ENCODE results near the gene TBC1D5. TPM values are rescaled to one million over a fixed set of nuclear protein-coding genes. Genes with fewer than 3 reads are reported as not detected.

Gene TBC1D5
- total RNA-seq, 1 experiment from 2014 or later: 26.1 TPM

GRCh38 chr3:17539436-17539835 is 203.0 kb downstream of the TBC1D5 start:
- peak; percentile 90 for ATAC-seq
- Mint-ChIP-seq H3K4me3 (no peak overlapping the region), H3K9me3 (peaks cover 6% of the 10 kb centered on the region), H3K27me3 (ENCODE audit: low read depth) (no peaks in the 10 kb centered on the region), H3K4me1 (peaks cover 22% of the 10 kb centered on the region), H3K27ac (no peak overlapping the region), H3K36me3 (no peaks in the 10 kb centered on the region)
- no peak for DNase-seq (ENCODE audit: low spot score)
- TF ChIP-seq ZNF317 (CRISPR knock-in tag; IDR thresholded peaks at IDR 0.05; ENCODE audit: borderline replicate concordance, low read depth) (no peak), USF1 (CRISPR knock-in tag; IDR thresholded peaks at IDR 0.05) (no peak)
- TF ChIP-seq, protein P1, sequence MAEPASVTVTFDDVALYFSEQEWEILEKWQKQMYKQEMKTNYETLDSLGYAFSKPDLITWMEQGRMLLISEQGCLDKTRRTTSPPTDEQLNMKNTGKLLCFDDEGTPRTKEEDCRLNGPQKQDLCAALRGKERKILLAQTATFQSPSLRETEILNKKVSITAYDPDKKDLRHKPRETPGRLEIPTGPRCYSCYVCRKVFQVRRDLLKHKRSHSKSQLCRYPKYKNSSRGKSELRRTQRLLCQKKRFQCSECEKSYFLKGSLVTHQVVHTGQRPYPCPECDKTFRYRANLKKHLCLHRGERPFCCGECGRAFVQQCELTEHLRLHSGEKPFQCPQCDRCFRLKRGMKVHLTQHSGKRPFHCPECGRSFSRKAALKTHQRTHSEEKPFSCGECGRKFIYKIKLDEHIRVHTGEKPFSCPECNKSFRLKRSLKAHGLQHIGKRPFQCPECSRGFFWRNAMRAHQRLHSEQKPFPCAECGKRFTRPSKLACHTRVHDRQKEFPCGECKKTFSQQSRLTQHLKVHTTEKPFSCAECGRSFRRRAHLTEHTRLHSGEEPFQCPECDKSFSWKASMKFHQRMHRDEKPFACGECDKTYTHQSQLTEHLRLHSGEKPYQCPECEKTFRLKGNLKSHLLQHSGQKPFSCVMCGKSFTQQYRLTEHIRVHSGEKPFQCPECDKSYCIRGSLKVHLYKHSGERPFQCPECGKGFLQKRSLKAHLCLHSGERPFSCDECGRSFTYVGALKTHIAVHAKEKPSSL (CRISPR knock-in tag; conservative IDR thresholded peaks at IDR 0.05): no peak
- TF ChIP-seq, protein P2, sequence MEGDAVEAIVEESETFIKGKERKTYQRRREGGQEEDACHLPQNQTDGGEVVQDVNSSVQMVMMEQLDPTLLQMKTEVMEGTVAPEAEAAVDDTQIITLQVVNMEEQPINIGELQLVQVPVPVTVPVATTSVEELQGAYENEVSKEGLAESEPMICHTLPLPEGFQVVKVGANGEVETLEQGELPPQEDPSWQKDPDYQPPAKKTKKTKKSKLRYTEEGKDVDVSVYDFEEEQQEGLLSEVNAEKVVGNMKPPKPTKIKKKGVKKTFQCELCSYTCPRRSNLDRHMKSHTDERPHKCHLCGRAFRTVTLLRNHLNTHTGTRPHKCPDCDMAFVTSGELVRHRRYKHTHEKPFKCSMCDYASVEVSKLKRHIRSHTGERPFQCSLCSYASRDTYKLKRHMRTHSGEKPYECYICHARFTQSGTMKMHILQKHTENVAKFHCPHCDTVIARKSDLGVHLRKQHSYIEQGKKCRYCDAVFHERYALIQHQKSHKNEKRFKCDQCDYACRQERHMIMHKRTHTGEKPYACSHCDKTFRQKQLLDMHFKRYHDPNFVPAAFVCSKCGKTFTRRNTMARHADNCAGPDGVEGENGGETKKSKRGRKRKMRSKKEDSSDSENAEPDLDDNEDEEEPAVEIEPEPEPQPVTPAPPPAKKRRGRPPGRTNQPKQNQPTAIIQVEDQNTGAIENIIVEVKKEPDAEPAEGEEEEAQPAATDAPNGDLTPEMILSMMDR (IDR thresholded peaks at IDR 0.05): no peak
- POLR2A ChIA-PET: no interaction called here
- CTCF ChIA-PET: no interaction called here

DNA sequence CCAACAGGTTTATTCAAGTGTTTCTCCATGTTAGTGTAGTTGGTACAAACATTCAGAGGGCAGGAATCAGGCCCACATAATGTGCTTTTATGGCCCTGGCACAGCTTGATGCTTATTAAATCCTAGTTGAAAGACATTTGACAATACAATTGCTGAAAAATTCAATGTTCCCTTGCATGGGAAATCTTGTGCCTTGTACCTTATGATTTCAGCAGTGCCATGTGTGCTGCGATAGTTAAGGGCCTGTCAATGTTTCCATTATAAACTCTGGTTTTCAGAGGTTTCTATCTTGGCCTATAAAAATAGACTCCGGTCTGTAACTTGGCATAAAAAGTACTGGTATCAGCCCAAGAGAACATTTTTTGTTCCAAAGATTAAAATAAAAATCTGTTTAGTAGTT is 207.2 kb downstream of the TBC1D5 start:
- H3K9me3 Mint-ChIP-seq: peaks cover 9% of the 10 kb centered on the region
- no peaks in the 10 kb centered on the region for H3K27me3 Mint-ChIP-seq (ENCODE audit: low read depth)
- DNase-seq (ENCODE audit: low spot score): no peak
- ATAC-seq: no peak
- H3K36me3 Mint-ChIP-seq: no peaks in the 10 kb centered on the region; the same call in 1 of the 2 replicates
- H3K4me1 Mint-ChIP-seq: peaks cover 24% of the 10 kb centered on the region
- H3K27ac Mint-ChIP-seq: no peak overlapping the region
- ChIA-PET CTCF (interaction anchor here (1.5 kb wide), 1 partner anchor 10 kb away, joined by 3 read pairs; no protein-coding TSS in a partner anchor), POLR2A (no interaction called here)
- H3K4me3 Mint-ChIP-seq: no peak overlapping the region
- TF ChIP-seq FOXJ3 (CRISPR knock-in tag; IDR thresholded peaks at IDR 0.05; ENCODE audit: borderline replicate concordance) (no peak), HMGA2 (CRISPR knock-in tag; IDR thresholded peaks at IDR 0.05) (no peak), GTF2I (CRISPR knock-in tag; conservative IDR thresholded peaks at IDR 0.05) (no peak), OVOL2 (CRISPR knock-in tag; IDR thresholded peaks at IDR 0.05; ENCODE audit: borderline replicate concordance) (no peak), IRF2 (CRISPR knock-in tag; IDR thresholded peaks at IDR 0.05; ENCODE audit: borderline replicate concordance, low read depth) (no peak), GRHL2 (CRISPR knock-in tag; IDR thresholded peaks at IDR 0.05; ENCODE audit: insufficient replicate concordance, severe bottlenecking) (no peak), ZMAT4 (CRISPR knock-in tag; IDR thresholded peaks at IDR 0.05) (no peak), CDX4 (CRISPR knock-in tag; IDR thresholded peaks at IDR 0.05; ENCODE audit: borderline replicate concordance) (no peak), SOX15 (CRISPR knock-in tag; IDR thresholded peaks at IDR 0.05) (no peak), NFE2L1 (CRISPR knock-in tag; IDR thresholded peaks at IDR 0.05) (no peak), SP1 (CRISPR knock-in tag; conservative IDR thresholded peaks at IDR 0.05) (no peak), ZNF532 (CRISPR knock-in tag; IDR thresholded peaks at IDR 0.05; ENCODE audit: borderline replicate concordance) (no peak), E2F1 (CRISPR knock-in tag; IDR thresholded peaks at IDR 0.05) (no peak), ZNF317 (CRISPR knock-in tag; IDR thresholded peaks at IDR 0.05; ENCODE audit: borderline replicate concordance, low read depth) (no peak)
- TF ChIP-seq, protein P3, sequence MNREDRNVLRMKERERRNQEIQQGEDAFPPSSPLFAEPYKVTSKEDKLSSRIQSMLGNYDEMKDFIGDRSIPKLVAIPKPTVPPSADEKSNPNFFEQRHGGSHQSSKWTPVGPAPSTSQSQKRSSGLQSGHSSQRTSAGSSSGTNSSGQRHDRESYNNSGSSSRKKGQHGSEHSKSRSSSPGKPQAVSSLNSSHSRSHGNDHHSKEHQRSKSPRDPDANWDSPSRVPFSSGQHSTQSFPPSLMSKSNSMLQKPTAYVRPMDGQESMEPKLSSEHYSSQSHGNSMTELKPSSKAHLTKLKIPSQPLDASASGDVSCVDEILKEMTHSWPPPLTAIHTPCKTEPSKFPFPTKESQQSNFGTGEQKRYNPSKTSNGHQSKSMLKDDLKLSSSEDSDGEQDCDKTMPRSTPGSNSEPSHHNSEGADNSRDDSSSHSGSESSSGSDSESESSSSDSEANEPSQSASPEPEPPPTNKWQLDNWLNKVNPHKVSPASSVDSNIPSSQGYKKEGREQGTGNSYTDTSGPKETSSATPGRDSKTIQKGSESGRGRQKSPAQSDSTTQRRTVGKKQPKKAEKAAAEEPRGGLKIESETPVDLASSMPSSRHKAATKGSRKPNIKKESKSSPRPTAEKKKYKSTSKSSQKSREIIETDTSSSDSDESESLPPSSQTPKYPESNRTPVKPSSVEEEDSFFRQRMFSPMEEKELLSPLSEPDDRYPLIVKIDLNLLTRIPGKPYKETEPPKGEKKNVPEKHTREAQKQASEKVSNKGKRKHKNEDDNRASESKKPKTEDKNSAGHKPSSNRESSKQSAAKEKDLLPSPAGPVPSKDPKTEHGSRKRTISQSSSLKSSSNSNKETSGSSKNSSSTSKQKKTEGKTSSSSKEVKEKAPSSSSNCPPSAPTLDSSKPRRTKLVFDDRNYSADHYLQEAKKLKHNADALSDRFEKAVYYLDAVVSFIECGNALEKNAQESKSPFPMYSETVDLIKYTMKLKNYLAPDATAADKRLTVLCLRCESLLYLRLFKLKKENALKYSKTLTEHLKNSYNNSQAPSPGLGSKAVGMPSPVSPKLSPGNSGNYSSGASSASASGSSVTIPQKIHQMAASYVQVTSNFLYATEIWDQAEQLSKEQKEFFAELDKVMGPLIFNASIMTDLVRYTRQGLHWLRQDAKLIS (CRISPR knock-in tag; IDR thresholded peaks at IDR 0.05; ENCODE audit: borderline replicate concordance): no peak

Data from WTC11 (cell line).